HS-27A (cell line): ENCODE data around the gene NLRP1.

Source experiments
- DNase-seq: peaks from one replicate; pipeline ENCODE4 v3.0.0-alpha.2; 2012; ENCODE audit warnings: low read depth, missing footprints

NLRP1 gene

DNA sequence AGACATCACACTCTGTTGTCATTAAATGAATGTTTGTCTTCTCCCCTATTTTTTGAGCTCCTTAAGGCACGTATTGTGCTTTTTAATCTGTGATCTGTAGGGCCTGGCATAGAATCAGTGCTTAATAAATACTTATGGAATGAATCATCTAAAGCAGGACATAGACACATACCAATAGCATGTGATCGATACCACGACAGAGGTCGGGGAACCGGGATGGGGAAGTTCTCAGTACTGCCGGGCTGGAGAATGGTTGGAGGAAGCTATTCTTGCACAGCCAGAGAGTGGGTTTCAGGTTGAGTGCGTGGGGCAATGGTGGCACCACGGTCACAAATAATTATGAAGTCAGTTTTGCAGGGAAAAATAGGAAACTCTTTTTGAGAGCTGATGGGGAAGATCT is 26.8 kb downstream of the NLRP1 start:
- DNase-seq, result no peak

DNA sequence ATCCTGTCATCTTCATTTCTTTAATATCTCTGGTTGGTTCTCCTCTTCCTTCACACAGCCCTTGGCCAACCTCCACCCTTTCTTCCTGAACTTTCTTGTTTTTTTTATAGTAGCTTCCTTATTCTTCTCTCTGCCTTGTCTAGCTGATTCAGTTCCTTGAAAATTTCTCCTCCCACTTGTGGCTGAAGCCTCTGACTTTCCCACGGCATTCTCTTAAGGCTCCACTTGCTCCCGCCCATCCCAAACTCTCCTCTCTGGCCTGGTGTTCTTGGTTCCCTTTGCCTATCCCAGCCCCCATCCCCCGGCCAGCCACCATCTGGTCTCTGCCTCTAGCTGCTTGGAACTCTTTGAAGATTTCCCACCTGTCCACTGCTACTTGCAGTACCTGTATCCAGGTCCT is 29.1 kb downstream of the NLRP1 start:
- no peak for DNase-seq

DNA sequence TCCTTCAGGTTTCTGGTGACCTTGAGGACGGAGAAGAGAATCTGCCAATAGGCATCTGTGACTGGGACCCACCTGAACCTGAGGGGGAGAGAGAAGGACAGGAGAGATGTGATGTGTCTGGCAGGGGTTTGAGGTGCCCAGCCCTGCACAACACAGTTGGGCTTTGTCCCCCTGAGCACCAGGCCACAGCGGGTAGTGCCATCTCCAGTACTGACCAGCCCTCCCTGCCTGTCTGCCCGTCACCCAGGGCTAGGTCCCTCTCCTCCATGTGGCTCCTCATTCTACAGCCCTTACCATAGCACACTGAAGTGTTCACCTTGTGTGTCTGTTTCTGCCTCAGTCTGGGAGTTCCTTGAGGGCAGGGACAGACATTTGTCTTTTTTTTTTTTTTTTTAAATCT is 30.8 kb downstream of the NLRP1 start:
- no peak for DNase-seq

DNA sequence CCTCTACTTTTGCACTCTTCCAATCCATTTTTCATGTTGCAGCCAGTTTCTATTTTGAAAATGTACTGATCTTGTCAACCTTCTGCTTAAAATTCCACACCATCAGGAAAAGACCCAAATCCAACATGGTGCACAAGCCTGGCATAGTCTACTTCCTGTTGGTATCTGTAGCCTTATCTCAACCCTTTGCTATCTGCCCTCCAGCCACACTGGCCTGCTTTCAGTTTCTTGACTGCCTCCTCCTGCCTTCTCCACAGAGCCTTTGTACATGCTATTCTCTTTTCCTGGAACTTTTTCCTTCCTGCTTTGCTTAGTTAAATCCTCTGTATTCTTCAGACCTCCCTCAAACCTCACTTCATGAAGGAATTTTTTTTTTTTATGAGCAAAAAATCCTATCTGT is 31.5 kb downstream of the NLRP1 start:
- DNase-seq, result no peak

DNA sequence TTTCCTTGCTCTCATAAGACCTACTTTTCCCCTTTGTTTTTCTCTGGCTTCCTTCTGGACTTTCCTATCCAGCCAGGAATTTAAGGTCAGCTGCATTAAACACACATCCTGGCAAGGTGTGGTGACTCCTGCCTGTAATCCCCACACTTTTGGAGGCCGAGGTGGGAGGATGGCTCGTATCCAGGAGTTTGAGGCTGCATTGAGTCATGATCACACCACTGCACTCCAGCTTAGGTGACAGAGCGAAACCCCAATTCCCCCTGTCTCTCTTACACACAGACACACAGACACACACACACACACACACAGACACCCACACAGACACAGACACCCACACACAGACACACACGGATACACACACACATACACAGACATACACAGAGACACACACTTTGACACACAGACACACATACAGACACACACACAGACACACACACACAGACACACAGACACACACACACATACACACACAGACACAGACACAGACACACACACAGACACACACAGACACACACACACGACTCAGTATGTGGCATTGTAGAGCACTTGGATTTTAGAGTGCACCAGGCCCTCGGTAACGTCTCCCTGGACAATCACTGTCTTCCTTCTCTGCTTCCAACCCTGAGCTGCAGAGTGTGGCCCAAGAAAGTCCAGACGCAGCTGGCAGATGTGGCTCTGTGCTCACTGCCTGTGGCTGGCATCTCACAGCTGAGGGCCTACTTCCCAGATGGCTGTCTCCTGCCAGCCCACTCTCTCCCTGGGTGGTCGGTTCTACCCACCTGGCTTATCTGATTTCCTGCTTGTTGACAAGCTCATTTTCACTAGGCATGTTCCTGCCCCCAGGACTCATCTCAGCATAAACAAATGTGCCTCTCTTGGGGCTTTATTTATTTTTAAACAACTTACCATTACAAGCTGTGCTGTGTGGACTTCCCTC is 39.0 kb downstream of the NLRP1 start:
- no peak for DNase-seq

DNA sequence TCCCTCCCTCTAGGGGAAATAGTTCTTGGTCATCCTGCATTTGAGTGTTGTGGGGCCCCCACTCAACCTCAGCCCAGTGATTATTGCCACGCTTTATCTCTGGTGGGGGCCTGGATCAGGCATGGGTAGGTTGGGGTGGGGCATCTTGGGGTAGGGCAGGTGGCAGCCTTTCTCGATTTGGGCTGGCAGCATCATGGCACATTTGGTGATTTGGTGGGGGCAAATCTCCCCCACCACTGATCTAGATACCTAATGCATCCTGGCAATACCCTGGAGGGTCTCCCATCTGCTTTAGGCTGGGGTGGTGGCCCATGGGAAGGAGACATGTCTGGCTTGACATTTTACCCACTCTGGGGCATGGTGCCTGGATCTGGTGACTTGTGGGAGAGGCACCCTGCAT is 40.2 kb downstream of the NLRP1 start:
- DNase-seq, result no peak

DNA sequence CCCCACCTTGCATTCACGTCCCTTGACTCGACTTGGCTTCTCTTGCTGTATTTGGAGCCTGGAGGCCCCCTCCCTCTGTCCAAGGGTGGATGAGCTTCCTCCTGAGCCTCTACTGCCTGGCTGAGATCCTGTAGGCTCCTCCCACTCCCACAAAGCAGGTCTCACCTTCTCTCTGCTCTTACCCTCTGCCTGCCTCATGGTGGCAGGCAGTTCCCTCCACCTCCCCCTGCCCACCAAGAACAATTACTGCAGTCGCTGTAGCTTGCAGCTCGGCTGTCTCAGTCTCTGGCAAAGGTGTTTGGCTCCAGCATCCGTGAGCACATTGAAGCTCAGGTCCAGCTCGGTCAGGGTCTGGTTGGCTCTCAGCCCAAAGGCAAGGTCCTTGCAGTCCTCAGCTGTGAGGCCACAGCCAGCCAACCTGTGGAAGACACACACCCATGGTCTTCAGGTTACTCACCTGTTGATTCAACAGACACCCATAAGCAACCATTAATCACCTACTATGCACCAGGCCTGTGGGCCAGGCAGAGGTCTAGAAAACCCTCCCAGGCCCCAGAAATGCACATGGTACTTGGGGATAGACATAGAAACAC is 42.6 kb downstream of the NLRP1 start:
- no peak for DNase-seq

DNA sequence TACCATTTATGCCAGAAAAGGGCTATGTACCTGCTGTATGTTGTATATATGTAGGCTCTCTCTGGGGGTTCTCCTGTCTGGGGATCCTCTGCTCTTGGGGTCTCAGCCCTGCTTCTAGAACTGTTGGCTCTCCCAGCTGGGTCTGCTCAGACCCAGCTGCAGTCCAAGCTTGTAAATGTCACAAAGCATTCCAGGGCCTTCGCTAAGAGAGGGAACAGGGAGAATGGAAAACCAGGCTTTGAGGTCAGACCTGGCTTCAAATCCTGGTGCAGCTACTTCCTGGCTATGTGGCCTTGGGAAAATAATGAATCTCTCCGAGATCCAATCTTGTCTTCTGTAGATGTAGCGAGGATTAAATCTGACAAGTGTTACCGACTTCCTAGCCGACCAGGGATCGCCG is 44.0 kb downstream of the NLRP1 start:
- DNase-seq, result no peak

DNA sequence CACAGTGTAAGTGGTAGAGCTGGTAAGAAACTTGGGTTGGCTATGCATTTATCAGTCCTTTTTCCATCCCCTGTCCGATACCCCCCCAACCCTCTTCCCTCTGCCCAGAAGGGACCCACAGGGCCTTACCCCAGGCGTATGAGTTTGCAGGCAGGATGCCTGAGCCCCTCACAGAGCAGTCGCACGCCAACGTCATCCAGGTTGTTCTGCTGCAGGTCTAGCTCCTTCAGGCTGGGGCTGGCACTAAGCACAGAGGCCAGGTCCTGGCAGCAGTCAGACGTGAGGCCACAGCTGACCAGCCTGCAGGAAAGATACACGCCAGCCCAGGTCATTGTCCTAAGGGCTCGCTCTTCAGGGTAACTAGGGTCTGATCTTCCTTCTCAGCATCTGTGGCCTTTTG is 45.0 kb downstream of the NLRP1 start:
- DNase-seq, result no peak

DNA sequence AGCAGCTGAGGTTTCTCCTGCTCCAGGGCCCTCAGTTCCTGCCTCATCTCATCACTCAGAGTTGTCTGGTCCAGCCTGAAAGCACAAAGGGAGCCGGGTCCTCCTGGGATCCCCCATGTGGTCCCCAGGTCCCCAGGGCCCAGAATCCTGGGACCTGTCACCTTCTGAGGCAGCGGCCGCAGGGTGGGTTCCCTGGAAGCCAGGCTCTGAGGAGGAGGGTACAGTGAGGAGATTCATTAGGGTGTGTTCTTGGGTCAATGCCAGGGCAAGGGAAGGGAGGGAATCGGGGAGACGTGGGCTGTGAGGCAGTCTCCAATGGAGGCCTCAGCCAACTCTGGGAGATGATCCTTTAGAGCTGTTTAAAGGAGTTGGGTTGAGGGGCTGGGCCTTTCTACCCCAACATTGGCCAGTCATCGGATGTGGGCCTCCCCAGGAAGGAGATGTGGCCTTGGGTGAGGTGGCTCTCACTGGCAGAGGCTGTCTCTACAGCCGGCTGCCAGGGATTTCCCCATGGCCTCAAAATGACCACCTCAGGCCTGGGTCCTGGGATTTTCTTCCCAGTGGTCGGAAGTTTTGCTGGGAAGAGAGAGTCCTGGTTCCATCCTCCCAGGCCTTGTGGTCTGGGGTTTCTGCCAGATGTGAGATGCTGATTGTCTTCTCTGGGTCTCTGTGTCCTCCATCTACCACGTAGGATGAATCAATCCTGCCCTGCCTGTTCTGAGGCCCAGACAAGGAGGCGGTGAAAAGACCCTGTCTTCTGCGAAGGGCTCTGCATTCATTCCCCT is 47.3 kb downstream of the NLRP1 start:
- no peak for DNase-seq

DNA sequence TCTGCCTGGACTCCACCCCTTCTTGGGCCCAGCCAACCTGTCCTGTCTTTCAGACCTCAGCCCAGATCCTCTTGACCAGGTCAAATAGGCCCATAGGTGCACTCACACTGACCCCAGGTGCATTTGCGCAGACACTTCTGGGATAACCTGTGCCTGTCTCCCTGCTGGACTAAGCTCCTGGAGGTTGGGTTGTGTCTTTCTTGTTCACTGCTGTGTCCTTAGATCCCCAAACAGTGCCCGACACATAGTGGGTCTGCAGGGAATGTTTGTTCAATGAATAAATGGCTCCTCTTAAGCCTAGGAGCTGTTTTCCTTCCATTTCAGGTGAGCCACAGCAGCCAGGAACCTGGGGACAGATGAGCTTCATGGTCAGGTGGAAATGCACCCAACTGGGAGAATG is 48.9 kb downstream of the NLRP1 start:
- no peak for DNase-seq

DNA sequence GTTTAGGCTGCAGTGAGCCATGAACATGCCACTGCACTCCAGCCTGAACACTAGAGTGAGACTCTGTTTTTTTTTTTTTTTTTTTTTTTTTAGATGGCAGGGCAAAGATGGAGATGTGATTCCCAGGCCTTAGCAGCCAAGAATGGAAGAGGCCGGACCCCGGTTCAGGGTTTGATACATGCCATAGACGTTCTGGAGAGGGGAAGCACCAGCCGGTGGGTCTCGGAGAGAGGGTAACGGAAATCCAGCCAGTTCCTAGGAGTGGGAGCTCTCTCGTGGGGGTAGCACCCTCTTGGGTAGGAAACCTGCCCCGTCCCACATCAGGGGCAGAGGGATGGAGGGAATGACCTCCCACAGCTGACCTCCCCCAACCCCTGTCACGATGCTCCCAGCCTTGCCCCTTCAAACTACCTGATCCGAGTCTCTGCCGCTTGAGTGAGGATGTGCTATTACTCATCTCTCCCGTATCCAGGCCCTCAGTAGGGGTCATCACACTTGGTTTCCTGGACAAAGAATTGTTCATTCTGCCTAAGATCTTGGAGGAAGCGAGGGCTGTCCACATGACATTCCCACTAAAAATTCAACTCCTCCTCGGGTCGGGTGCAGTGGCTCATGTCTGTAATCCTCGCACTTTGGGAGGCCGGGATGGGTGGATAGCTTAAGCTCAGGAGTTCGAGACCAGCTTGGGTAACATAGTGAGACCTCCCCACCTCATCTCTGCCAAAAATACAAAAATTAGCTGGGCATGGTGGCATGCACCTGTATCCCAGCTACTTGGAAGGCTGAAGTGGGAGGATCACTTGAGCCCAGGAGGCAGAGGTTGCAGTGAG is 50.6 kb downstream of the NLRP1 start:
- DNase-seq, result no peak

DNA sequence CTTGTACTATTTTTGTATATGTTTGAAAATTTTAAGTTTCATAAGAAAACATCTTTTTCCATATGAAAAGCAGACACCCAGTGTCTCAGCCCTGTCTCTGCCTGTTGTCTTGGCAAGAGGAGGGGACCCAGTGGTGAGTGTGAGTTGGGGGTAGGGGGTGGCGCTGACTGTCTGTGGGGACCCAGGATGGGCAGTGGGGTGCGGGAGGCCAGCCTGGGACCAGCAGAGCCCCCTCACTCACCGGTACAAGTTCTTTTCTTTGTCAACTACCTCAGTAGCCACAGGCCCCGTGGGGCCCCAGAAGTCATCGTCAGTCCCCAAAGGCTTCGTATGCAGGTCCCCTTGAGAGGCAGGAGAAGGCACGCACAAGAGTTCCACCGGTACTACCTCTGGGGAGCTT is 51.7 kb downstream of the NLRP1 start:
- no peak for DNase-seq

DNA sequence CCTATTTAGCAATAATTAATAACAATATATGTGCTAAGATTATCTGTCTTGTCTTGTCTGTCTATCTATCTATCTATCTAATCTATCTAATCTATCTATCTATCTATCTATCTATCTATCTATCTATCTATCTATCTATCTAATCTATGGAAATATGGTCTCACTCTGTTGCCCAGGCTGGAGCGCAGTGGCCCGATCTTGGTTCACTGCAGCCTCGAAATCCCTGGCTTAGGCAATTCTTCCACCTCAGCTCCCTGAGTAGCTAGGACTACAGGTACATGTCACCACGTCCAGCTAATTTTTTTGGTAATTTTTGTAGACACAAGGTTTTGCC is 53.3 kb downstream of the NLRP1 start:
- DNase-seq, result no peak

DNA sequence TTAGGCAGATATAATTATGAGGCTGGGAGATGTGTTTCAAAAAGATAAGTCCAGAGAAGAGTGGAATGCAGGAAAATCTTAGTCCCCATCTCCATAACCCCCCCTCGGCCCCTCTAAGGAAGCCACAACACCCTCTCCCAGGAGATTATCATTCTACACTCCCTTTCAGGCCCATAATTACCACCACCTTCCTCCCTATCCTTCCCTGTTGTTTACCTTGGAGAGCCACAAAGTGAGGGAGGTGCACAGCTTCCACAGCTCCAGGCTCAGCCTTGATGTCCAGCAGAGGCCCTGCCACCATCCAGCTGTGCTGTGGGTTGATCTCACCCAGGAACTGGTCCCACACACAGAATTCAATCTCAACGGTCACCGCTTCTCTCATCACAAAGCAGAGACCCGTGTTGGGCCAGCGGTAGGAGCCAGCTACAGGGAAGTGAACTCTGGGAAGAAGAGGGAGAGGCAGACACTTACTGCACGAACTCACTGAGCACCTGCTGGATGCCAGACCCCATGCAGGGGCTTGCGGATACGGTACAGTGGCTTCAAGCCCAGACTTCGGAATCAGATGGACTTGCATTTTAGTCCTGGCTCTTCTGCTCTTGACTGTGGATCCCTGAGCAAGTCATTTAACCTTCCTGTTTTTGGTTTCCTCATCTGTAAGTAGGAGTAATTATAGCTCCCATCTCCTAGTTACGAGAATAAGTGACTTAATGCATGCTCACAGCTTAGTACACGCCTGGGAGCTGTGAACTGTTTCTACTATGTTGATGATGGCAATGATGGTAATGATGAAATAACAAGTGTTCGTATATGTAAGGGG is 53.8 kb downstream of the NLRP1 start:
- no peak for DNase-seq

DNA sequence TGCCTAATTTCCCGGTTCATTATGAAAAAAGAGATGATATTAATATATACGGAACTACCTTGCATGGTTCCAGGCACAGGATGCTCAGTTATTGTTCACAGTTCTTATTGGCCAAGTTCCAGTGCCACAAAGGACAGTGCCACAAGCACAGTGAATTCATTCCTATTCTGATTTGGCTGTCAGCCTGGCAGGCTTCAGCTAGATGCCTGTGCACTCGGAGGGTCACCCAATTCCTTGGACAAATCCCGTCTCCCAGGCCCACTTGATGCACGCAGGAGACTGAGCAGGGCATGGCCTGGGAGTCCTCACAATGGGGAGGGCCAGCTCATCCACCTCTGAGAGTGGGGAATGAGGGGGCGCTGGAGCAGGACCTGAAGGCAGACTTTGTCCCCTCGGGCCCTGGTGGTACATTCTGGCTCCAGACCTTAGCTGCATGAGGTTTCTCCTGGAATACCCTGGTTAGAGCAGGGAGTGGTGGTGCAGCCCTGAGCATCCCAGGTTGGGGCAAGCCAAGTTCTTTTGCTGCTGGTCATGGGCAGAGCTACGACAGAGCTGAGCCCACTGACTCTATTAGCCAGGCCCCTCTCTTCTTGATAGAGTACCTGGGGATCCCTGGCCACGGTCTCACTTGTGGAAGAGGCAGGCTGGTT is 56.6 kb downstream of the NLRP1 start:
- DNase-seq, result no peak

DNA sequence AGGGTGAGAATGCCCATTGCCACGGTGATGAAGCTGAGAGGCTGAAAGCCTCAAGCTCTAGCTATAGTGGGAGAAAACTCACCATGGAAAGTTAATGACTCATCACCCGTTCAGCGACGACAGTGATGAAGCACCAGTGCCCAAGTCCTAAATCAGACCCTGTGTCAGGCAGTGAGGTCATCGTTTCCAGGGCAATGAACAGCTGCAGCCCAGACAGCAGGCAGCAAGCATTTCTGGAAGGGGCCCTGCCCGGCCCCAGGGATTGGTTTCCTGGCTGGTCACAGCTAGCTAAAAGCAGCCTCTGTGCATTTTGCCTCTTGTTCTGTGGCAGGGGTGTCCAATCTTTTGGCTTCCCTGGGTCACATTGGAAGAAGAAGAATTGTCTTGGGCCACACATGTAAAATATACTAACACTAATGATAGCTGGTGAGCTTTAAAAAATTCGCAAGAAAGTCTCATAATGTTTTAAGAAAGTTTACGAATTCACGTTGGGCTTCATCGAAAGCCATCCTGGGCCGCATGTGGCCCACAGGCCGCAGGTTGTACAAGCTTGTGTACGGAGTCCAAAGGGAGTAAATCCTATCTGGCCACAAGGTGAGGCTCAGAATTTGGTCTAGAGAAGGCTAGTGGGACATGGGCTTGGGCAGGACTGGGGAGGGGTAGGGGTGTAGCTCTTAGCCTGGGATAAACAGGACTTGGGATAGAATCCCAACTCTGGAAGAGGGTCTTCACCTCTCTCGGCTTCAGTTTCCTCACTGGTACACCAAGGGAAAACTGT is 57.3 kb downstream of the NLRP1 start:
- DNase-seq, result peak; percentile 75

DNA sequence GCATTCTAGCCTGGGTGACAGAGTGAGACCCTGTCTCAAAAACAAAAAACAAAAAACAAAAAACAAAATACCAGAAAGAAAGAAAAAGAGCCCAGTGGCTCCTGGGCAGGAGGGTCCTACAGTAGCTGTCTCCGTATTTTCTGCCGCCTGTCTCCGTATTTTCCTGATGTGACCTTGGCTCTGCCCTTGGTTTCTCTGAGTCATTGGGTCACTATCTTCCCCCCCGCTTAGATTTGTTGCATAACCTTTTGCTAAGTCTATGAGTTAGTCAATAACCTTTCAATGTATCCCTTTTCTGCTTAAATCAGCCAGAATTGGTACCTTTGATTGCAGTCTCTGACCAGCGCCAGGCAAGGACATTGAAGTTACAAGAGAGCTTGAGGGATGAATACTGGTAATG is 61.1 kb downstream of the NLRP1 start:
- DNase-seq, result no peak

DNA sequence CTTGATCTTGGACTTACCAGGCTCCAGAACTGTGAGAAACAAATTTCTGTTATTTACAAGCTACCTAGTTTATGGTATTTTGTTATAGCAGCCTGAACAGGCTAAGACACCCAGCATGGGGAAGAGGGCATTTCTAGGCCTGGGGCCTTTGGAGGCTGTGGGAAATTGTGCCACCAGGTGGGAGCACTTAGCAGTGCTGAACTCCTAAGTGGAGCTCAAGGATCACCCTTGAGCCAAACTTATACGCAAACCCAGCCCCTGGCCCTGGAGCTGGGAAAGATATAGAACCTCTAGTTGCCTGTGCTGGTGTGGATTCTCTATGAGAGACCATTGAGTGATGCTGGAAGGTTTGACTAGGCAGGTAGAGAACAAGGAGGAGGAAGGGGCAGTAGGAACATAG is 61.8 kb downstream of the NLRP1 start:
- no peak for DNase-seq
